ENCODE data around the gene CNTNAP2. TPM values are rescaled to one million over a fixed set of nuclear protein-coding genes. Genes with fewer than 3 reads are reported as not detected.

Gene CNTNAP2
- total RNA-seq, 1 experiment from 2014 or later = 64.5 TPM

DNA sequence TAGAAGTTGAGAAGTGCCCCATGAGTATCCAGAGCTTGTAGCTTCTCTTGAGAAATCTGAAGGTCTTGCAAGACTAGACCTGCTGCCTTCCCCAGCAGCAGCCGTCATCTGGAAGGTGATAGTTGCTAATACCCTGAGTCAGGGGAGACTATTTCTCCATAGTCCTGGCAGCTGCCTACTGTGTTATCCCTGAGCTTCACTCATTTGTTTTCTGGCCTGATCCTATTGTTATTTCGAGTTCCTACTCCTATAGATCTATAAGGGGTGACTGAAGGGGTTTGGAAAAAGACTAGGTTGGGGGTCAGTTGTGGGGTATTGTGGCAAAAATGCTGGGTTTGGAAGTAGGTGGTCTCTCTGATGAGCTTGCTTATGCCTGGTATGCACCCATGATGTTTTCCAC is 297.8 kb downstream of the CNTNAP2 start:
- Histone ChIP-seq H3K9ac (ENCODE audit: extremely low read depth, insufficient read length, low read length) (no peak overlapping the region), H2BK120ac (ENCODE audit: low read depth, low read length, poor library complexity, severe bottlenecking) (no peak overlapping the region), H3K27ac (ENCODE audit: insufficient read length, low read depth, low read length) (no peak overlapping the region), H4K20me1 (ENCODE audit: control insufficient read depth, insufficient read depth, insufficient read length) (no peaks in the 10 kb centered on the region), H3K4me1 (ENCODE audit: insufficient read depth, low read length) (peaks cover 9% of the 10 kb centered on the region; the same call in 1 of the 2 replicates), H3K79me1 (ENCODE audit: insufficient read depth, low read depth, low read length, poor library complexity, severe bottlenecking) (no peaks in the 10 kb centered on the region), H2AK5ac (ENCODE audit: insufficient read length, low read length) (no peak overlapping the region), H3T11ph (ENCODE audit: low read length) (no peak overlapping the region), H2AFZ (ENCODE audit: low read length) (no peak overlapping the region), H4K5ac (ENCODE audit: insufficient read length, low read depth, low read length) (no peak overlapping the region), H3K9me3 (ENCODE audit: control insufficient read depth, low read depth, low read length) (no peaks in the 10 kb centered on the region), H3K14ac (ENCODE audit: insufficient read depth, low read length) (no peak overlapping the region), H2BK20ac (ENCODE audit: low read depth, low read length, poor library complexity, severe bottlenecking) (no peak overlapping the region), H3K27me3 (ENCODE audit: insufficient read depth, low read length) (no peaks in the 10 kb centered on the region), H2BK5ac (ENCODE audit: insufficient read length, low read length) (no peak overlapping the region), H3K4ac (ENCODE audit: low read depth, low read length) (no peak overlapping the region), H3K18ac (ENCODE audit: insufficient read length, low read depth, low read length) (no peak overlapping the region), H3K23ac (ENCODE audit: insufficient read length, low read depth, low read length) (no peak overlapping the region), H3K56ac (ENCODE audit: insufficient read length, low read depth, low read length) (no peak overlapping the region), H2BK15ac (ENCODE audit: low read depth, low read length) (no peak overlapping the region), H2BK12ac (ENCODE audit: insufficient read length, low read depth, low read length) (no peak overlapping the region), H4K8ac (replicated peaks; ENCODE audit: insufficient read length, low read depth, low read length) (no peak overlapping the region), H3K79me2 (ENCODE audit: insufficient read depth, low read length) (no peaks in the 10 kb centered on the region), H3K23me2 (ENCODE audit: insufficient read length, low read depth, low read length, poor library complexity, severe bottlenecking) (no peaks in the 10 kb centered on the region), H4K91ac (ENCODE audit: insufficient read length, low read depth, low read length) (no peak overlapping the region), H3K4me2 (ENCODE audit: insufficient read depth, insufficient read length, low read length) (no peak overlapping the region)
- TF ChIP-seq, protein P1, sequence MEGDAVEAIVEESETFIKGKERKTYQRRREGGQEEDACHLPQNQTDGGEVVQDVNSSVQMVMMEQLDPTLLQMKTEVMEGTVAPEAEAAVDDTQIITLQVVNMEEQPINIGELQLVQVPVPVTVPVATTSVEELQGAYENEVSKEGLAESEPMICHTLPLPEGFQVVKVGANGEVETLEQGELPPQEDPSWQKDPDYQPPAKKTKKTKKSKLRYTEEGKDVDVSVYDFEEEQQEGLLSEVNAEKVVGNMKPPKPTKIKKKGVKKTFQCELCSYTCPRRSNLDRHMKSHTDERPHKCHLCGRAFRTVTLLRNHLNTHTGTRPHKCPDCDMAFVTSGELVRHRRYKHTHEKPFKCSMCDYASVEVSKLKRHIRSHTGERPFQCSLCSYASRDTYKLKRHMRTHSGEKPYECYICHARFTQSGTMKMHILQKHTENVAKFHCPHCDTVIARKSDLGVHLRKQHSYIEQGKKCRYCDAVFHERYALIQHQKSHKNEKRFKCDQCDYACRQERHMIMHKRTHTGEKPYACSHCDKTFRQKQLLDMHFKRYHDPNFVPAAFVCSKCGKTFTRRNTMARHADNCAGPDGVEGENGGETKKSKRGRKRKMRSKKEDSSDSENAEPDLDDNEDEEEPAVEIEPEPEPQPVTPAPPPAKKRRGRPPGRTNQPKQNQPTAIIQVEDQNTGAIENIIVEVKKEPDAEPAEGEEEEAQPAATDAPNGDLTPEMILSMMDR (conservative IDR thresholded peaks at IDR 0.05) = no peak
- no peaks in the 10 kb centered on the region for H3K9me3 Mint-ChIP-seq
- peak; percentile 29 for DNase-seq
- no peaks in the 10 kb centered on the region; a peak in 1 of 7 replicates for H3K36me3 Mint-ChIP-seq (ENCODE audit: insufficient read depth in 1 of 3, low read depth in 3 of 3)
- no peaks in the 10 kb centered on the region for H3K27me3 Mint-ChIP-seq (ENCODE audit: low read depth)
- WGBS (ENCODE audit: extremely low coverage, insufficient read length, low lambda C conversion rate) = no CpG with 5 or more reads among the region's 2 CpGs
- H3K27ac Mint-ChIP-seq = peak overlapping the region; percentile 66 to 92 (median 70); a peak in 4 of 7 replicates
- peak overlapping the region in 1 of 2 experiments; percentile 15; a peak in 1 of 5 replicates for H3K4me3 Mint-ChIP-seq
- peaks cover 37 to 38% of the 10 kb centered on the region in 2 experiments for H3K4me1 Mint-ChIP-seq
